SK-N-MC (cell line): Measurements from ENCODE around the gene SERPINA6.

ENCODE experiments used
- EZH2 ChIP-seq: fragments of 200-600 bp; sonication (generic); IDR thresholded peaks from one replicate; pipeline ENCODE4 v1.6.1; 2017; ENCODE audit warnings: antibody characterized with exemption
- POLR2AphosphoS5 ChIP-seq: IDR thresholded peaks from 2 replicates; pipeline ENCODE4 v1.6.1; 2012; ENCODE audit warnings: mild to moderate bottlenecking, low read depth, low read length, borderline replicate concordance

GRCh38 chr14:94364037-94364436, 40.9 kb upstream of the SERPINA6 start:
- TF ChIP-seq EZH2: no peak
- TF ChIP-seq POLR2AphosphoS5: no peak
